ENCODE data around the gene MACROD1. TPM values are rescaled to one million over a fixed set of nuclear protein-coding genes. Genes with fewer than 3 reads are reported as not detected.
A peak's percentile ranks its signal among the peaks of the same experiment; 100 is the strongest.

Gene MACROD1
- total RNA-seq, 4 donors from 2014 or later = 28.8 to 70.7 (median 33.7) TPM

DNA sequence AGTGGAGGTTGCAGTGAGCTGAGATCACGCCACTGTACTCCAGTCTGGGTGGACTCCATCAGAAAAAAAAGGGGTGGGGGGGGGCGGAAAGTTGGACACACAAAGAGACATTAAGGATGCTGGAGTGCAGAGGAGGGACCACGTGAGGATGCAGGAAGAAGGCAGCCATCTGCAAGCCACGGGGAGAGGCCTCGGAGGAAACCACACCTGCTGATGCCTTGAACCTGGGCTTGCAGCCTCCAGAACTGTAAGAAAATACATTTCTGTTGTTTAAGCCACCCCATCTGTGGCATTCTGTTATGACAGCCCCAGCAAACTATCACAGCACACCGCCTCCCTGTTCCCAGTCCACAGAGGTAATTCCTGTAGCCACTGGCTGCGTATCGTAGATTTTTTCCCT lies 10.8 kb upstream of the MACROD1 start:
- WGBS = 86% methylated on average over 8 of the region's 8 CpGs
- no peak overlapping the region for H3K27ac ChIP-seq (replicated peaks in 1 of 4)

DNA sequence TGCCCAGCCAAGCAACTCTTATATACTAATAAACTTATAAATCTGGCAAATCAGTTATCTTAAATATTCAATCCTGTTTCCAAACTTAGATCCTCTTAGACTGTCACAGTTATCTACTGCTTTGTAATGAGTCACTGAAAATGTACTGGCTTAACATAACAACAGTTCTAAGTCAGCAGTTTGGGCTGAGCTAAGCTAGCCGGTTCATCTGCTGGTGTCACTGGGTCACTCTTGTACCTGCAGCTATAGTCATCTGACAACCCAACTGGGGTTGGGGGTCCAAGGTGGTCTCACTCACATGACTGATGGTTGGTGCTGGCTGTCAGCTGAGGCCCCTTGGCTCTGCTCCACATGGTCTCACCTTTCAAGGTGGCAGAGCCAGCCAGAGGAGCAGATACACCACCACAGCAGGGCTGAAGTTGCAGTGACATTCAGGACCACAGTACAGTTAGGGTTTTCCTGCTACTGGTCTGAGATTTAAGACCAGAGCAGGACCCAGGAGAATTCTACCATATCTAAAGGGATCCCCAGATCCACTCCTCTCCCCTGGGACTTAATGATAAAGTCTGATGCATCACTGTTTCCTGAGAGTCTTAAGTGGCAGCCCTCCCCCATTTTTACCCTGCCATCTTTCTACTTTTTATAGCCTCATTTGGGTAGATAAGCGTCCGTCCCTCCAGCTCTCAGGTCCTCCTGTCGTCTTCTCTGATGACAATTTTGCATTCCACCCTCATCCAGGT lies 7.9 kb upstream of the MACROD1 start:
- Histone ChIP-seq H3K9me3 (no peaks in the 10 kb centered on the region), H3K36me3 (no peaks in the 10 kb centered on the region), H3K27ac (replicated peaks in 1 of 4) (no peak overlapping the region), H3K4me3 (no peak overlapping the region), H3K4me1 (no peaks in the 10 kb centered on the region), H3K27me3 (no peaks in the 10 kb centered on the region)
- TF ChIP-seq POLR2A (IDR thresholded peaks at IDR 0.05; ENCODE audit: low read depth) (no peak), EP300 (IDR thresholded peaks at IDR 0.05) (no peak), POLR2AphosphoS5 (IDR thresholded peaks at IDR 0.05) (no peak)
- TF ChIP-seq, protein P1, sequence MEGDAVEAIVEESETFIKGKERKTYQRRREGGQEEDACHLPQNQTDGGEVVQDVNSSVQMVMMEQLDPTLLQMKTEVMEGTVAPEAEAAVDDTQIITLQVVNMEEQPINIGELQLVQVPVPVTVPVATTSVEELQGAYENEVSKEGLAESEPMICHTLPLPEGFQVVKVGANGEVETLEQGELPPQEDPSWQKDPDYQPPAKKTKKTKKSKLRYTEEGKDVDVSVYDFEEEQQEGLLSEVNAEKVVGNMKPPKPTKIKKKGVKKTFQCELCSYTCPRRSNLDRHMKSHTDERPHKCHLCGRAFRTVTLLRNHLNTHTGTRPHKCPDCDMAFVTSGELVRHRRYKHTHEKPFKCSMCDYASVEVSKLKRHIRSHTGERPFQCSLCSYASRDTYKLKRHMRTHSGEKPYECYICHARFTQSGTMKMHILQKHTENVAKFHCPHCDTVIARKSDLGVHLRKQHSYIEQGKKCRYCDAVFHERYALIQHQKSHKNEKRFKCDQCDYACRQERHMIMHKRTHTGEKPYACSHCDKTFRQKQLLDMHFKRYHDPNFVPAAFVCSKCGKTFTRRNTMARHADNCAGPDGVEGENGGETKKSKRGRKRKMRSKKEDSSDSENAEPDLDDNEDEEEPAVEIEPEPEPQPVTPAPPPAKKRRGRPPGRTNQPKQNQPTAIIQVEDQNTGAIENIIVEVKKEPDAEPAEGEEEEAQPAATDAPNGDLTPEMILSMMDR (IDR thresholded peaks at IDR 0.05) = no peak
- intact Hi-C loops (cut with DNase I) = no loop called here
- DNase-seq (ENCODE audit: extremely low spot score) = no peak
- WGBS = 93% methylated on average over 4 of the region's 4 CpGs

More for the DNA sequence above, 10.8 kb upstream of the MACROD1 start:
- no peak for TF ChIP-seq POLR2A (IDR thresholded peaks at IDR 0.05; ENCODE audit: low read depth)
- TF ChIP-seq POLR2AphosphoS5 (IDR thresholded peaks at IDR 0.05) = no peak
- no peak for TF ChIP-seq EP300 (IDR thresholded peaks at IDR 0.05)
- TF ChIP-seq, protein P1 (IDR thresholded peaks at IDR 0.05) = no peak
- DNase-seq (ENCODE audit: extremely low spot score) = no peak
- intact Hi-C loops (cut with DNase I) = no loop called here
- no peaks in the 10 kb centered on the region for H3K27me3 ChIP-seq
- no peaks in the 10 kb centered on the region for H3K36me3 ChIP-seq
- H3K4me3 ChIP-seq = no peak overlapping the region
- H3K4me1 ChIP-seq = peaks cover 13 to 18% (median 14%) of the 10 kb centered on the region in 4 donors
- H3K9me3 ChIP-seq = no peaks in the 10 kb centered on the region

DNA sequence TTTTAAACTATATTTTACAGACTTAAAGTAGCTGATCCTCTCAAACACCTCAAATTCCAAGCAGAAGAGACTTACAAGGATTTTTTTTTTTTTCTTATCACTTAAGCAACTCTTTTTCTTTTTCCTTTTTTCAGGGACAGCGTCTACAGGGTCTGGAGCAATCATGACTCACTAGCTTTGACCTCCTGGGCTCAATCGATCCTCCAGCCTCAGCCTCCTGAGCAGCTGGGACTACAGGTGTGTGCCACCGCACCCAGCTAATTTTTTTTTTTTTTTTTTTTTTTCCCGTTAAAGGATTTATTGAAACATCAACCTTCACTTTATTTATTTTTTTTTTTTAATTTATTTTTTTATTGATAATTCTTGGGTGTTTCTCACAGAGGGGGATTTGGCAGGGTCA lies 4.5 kb upstream of the MACROD1 start:
- no peaks in the 10 kb centered on the region for H3K36me3 ChIP-seq
- H3K4me3 ChIP-seq = no peak overlapping the region
- TF ChIP-seq, protein P1 (IDR thresholded peaks at IDR 0.05) = no peak
- DNase-seq (ENCODE audit: extremely low spot score) = no peak
- intact Hi-C loops (cut with DNase I) = no loop called here
- peaks cover under 1 to 14% (median 10%) of the 10 kb centered on the region in 4 donors for H3K4me1 ChIP-seq
- no peak overlapping the region for H3K27ac ChIP-seq (replicated peaks in 1 of 4)
- no peaks in the 10 kb centered on the region for H3K27me3 ChIP-seq
- WGBS = 91% methylated on average over 4 of the region's 4 CpGs
- no peaks in the 10 kb centered on the region for H3K9me3 ChIP-seq

- 4% methylated on average over 10 of the region's 32 CpGs for WGBS
- intact Hi-C loops (cut with DNase I) = no loop called here
- peaks cover 9 to 27% (median 22%) of the 10 kb centered on the region in 4 donors for H3K4me1 ChIP-seq
- H3K36me3 ChIP-seq = no peaks in the 10 kb centered on the region
- no peaks in the 10 kb centered on the region for H3K27me3 ChIP-seq
- H3K27ac ChIP-seq (replicated peaks in 1 of 4) = peak overlapping the region; percentile 61 to 80 (median 78)
- no peak for DNase-seq (ENCODE audit: extremely low spot score)
- no peaks in the 10 kb centered on the region for H3K9me3 ChIP-seq
- H3K4me3 ChIP-seq = peak overlapping the region; percentile 66 to 99 (median 84)
- TF ChIP-seq POLR2A (IDR thresholded peaks at IDR 0.05; ENCODE audit: low read depth) (no peak), POLR2AphosphoS5 (IDR thresholded peaks at IDR 0.05) (no peak), EP300 (IDR thresholded peaks at IDR 0.05) (no peak)
- TF ChIP-seq, protein P1 (IDR thresholded peaks at IDR 0.05) = no peak
Measured at GRCh38 chr11:64165481-64165841, 452 bp downstream of the MACROD1 start.

Data from esophagus muscularis mucosa (tissue), 4 donors.